Brain microvascular endothelial cell (primary cell): ENCODE data around the gene CLSTN2.

Source experiments
- DNase-seq: peaks from one replicate; pipeline ENCODE4 v3.0.0-alpha.2; 2020
- H3K27ac ChIP-seq: fragments of 250-450 bp; sonication (Bioruptor Pico); 2 replicates; pipeline ENCODE4 v1.5.1; 2020; ENCODE audit warnings: mild to moderate bottlenecking, moderate library complexity
- H3K27me3 ChIP-seq: fragments of 250-450 bp; sonication (Bioruptor Pico); replicated peaks from 2 replicates; pipeline ENCODE4 v1.5.1; 2020; ENCODE audit warnings: mild to moderate bottlenecking
- H3K36me3 ChIP-seq: fragments of 250-450 bp; sonication (Bioruptor Pico); replicated peaks from 2 replicates; pipeline ENCODE4 v1.5.1; 2020; ENCODE audit warnings: mild to moderate bottlenecking
- H3K4me3 ChIP-seq: 2 replicates; pipeline ENCODE4 v1.5.1; 2011; ENCODE audit warnings: low read depth, mild to moderate bottlenecking, control low read depth, low read length, moderate library complexity
- CTCF ChIP-seq: IDR thresholded peaks from 2 replicates; pipeline ENCODE4 v1.5.1; 2011; ENCODE audit warnings: low read depth, mild to moderate bottlenecking, moderate library complexity, low read length, control low read depth, inconsistent platforms; ENCODE audit errors: missing control alignments
- in situ Hi-C: cut with HindIII; loops from 2 replicates; pipeline ENCODE4 v1.10.0; 2017; ENCODE audit warnings: low sequenced_read_pairs, low pct_ligation_motif_present

Gene CLSTN2

DNA sequence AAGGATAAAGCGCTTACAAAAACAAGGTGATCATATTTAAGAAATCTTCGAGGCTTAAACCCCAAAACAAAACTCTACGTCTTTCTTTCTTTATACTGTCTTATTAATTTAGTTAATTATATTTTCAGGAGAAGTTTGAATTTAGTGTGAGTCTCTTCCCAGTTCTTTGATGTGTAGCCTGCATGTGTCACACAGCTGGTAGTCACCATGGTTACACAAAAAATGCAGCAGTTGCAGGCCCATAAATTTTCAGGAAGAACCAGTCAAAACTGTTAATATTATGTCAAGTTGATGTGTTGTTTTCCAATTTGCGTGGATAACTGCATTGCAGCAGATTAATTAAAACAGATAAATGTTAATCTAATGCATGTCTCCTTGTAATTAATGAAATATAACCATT lies 10.4 kb downstream of the CLSTN2 start:
- in situ Hi-C loops = no loop called here
- TF ChIP-seq CTCF = no peak
- no peak overlapping the region for H3K4me3 ChIP-seq
- no peak overlapping the region for H3K27ac ChIP-seq
- DNase-seq = no peak
- H3K27me3 ChIP-seq = no peaks in the 10 kb centered on the region
- H3K36me3 ChIP-seq = no peaks in the 10 kb centered on the region

DNA sequence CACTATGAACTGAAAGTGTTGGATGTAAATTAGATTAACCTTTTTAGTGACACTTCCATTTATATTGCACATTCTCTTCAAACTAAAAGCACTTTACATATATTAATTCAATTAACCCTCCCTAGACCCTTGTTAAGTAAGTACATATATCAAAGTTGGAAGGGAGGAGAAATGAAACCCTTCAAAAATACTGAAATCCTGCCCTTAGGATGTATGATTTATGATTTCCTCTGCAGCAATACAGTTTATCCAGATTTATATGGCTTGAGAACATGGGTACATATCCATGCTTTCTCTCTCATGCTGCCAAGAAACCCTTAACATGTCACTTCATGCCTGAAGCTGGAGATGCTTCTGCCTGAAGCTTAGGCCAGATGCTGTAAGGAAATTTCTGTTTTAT lies 11.0 kb downstream of the CLSTN2 start:
- in situ Hi-C loops = no loop called here
- TF ChIP-seq CTCF = no peak
- Histone ChIP-seq H3K36me3 (no peaks in the 10 kb centered on the region), H3K4me3 (no peak overlapping the region), H3K27ac (no peak overlapping the region), H3K27me3 (no peaks in the 10 kb centered on the region)
- no peak for DNase-seq

DNA sequence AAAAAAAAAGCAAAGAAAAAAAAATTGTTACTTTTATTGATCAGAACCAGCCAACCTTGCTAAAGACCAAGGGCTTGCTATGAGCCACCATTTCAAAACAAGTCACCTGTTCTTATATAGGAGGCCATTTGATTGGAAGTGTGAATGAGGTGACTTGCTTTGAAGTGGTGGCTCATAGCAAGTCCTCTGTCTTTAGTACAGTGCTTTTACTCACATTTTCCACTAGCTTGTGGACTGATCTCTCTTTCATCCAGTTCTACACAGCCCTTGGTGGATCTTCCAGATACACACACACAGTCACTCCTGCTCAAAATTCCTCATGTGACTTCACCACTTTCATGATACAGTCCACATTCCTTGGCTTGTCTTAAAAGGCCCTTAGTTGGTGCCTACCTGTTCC lies 13.5 kb downstream of the CLSTN2 start:
- TF ChIP-seq CTCF = no peak
- in situ Hi-C loops = no loop called here
- Histone ChIP-seq H3K36me3 (no peaks in the 10 kb centered on the region), H3K4me3 (no peak overlapping the region), H3K27me3 (no peaks in the 10 kb centered on the region), H3K27ac (no peak overlapping the region)
- DNase-seq = no peak

DNA sequence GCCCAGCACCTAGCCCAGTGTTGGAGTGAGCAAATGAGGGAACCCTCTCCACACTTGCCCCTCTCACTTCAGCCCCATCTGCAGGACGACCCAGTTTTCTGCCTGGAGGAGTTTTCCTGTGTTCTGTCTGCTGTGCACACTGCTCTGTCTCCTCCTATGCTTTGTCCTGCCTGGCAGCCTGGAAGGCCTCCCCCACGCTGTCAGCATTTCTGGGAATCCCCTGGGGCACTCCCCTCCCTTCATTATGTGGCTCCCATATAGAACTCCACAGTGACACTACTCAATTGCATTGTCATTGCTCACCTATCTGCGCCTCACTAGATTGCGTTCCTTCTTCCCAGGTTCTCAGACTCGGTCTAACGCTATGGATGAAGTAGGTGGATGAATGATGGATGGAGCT lies 13.9 kb downstream of the CLSTN2 start:
- no peaks in the 10 kb centered on the region for H3K27me3 ChIP-seq
- in situ Hi-C loops = no loop called here
- H3K4me3 ChIP-seq = no peak overlapping the region
- TF ChIP-seq CTCF = no peak
- no peaks in the 10 kb centered on the region for H3K36me3 ChIP-seq
- DNase-seq = no peak
- H3K27ac ChIP-seq = no peak overlapping the region

- DNase-seq = no peak
- Histone ChIP-seq H3K4me3 (no peak overlapping the region), H3K27me3 (no peaks in the 10 kb centered on the region), H3K27ac (no peak overlapping the region), H3K36me3 (no peaks in the 10 kb centered on the region)
- TF ChIP-seq CTCF = no peak
- in situ Hi-C loops = no loop called here
Measured at GRCh38 chr3:139953131-139953910, 18.3 kb downstream of the CLSTN2 start.

DNA sequence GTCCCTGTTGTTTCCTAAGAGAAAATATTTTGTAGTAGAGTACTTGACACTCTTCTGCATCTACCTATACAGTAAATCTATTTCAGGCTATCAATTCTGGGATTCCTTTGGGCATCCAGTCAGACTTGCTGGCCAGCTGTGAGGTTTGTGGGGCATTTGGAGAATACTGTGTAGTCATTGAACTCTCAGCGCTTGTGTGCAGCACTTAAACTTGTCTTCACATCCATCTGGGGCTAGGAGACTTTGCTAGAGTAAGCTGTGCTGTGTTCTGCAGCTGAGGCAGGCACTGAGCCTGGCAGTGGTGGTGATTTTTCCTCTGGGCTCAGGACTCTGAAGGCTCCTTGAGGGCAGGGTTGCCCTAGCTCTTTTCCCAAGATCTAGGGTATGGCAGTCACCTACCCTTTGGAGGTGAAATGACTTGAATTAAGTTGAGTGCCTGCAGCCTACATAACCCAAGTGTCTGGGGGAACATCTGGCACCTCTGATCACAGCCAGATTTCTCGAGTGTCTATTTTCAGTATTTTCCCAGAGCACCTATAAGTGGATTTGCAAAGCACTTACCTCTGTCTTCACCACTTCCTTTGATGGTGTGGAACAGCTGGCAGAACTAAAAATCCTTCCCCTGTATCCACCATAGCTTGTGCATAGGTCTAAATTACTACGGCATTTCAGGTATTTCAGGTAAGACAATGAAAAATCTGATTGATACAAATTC lies 19.3 kb downstream of the CLSTN2 start:
- no peak for DNase-seq
- no peak for TF ChIP-seq CTCF
- no peak overlapping the region for H3K27ac ChIP-seq
- H3K27me3 ChIP-seq = no peaks in the 10 kb centered on the region
- no peaks in the 10 kb centered on the region for H3K36me3 ChIP-seq
- in situ Hi-C loops = no loop called here
- H3K4me3 ChIP-seq = no peak overlapping the region
